GM12892 (cell line): ENCODE results near the gene RPTOR.

Experiments
- POLR2A ChIP-seq: IDR thresholded peaks from 2 replicates; pipeline ENCODE4 v1.6.1; 2011; ENCODE audit warnings: low read depth, low read length, control low read depth
- POLR2AphosphoS5 ChIP-seq: IDR thresholded peaks from 2 replicates; pipeline ENCODE4 v1.6.1; 2011; ENCODE audit warnings: low read depth, low read length, control low read depth
- TAF1 ChIP-seq: IDR thresholded peaks from 2 replicates; pipeline ENCODE4 v1.6.1; 2011; ENCODE audit warnings: low read depth, mild to moderate bottlenecking, control low read depth, low read length, borderline replicate concordance

- TF ChIP-seq POLR2A (no peak), POLR2AphosphoS5 (no peak), TAF1 (no peak)
These were observed 150.6 kb downstream of the RPTOR start for GRCh38 chr17:80694992-80695912.
